GM12801 (cell line): ENCODE results near the gene WRAP73.

Source experiments
- TF ChIP-seq, protein P1 (sequence below): IDR thresholded peaks from one replicate; pipeline ENCODE4 v1.5.1; 2011; ENCODE audit warnings: control low read depth; ENCODE audit not compliant: insufficient read length; ENCODE audit errors: extremely low read depth

The WRAP73 gene

DNA sequence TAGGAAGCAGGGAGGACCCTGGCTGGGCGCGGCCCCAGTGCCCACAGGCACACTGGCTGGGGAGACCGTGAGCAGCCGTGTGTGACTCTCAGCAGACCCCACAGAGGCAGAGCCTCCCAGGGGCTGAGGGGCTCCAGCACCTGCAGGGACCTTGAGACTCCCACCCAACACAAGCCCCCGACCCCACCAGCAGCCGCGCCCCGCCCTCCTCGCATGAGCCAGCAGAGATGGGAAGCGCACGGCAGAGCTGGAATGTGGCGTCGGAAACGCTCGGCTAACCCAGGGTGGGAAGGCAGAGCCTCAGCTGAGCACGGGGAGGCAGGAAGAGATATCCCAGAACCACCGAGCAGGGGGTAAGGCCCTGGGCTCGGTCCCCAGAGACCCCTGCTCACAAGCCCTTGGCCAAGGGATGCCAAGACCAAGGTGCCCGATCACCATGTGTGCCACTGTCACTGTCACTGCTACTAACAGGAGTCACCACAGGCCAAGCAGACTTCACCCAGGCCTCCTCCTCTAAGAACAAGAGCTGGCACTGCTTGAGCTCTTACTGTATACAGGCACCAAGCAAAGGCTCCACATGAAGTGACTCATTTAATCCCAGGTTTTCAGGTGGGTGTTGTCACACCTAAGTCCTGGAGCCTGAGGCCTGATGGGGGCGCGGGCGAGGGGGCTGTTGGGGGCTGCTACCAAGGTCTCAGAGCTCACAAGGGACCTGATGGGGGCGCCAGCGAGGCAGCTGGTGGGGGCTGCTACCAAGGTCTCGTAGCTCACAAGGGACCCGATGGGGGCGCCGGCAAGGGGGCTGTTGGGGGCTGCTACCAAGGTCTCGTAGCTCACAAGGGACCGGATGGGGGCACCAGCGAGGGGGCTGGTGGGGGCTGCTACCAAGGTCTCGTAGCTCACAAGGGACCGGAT, 58.7 kb downstream of the WRAP73 start:
- TF ChIP-seq, protein P1, sequence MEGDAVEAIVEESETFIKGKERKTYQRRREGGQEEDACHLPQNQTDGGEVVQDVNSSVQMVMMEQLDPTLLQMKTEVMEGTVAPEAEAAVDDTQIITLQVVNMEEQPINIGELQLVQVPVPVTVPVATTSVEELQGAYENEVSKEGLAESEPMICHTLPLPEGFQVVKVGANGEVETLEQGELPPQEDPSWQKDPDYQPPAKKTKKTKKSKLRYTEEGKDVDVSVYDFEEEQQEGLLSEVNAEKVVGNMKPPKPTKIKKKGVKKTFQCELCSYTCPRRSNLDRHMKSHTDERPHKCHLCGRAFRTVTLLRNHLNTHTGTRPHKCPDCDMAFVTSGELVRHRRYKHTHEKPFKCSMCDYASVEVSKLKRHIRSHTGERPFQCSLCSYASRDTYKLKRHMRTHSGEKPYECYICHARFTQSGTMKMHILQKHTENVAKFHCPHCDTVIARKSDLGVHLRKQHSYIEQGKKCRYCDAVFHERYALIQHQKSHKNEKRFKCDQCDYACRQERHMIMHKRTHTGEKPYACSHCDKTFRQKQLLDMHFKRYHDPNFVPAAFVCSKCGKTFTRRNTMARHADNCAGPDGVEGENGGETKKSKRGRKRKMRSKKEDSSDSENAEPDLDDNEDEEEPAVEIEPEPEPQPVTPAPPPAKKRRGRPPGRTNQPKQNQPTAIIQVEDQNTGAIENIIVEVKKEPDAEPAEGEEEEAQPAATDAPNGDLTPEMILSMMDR = no peak

GRCh38 chr1:3590139-3590763, 59.7 kb downstream of the WRAP73 start:
- TF ChIP-seq, protein P1 = no peak

DNA sequence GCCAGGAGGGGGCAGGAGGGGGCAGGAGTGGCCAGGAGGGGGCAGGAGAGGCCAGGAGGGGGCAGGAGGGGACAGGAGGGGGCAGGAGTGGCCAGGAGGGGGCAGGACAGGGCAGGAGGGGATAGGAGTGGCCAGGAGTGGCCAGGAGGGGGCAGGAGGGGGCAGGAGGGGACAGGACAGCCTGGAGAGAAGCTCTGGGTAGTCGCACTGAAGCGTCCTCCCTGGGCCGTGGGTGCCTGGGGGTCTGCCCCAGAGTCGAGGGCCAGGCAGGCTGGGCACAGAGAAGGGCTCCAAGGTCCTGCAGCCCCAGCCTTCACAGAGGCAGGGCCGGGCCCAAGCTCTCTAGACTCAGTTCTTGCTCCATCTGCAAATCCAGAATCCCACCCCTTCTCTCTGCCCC, 61.5 kb downstream of the WRAP73 start:
- TF ChIP-seq, protein P1 = no peak

DNA sequence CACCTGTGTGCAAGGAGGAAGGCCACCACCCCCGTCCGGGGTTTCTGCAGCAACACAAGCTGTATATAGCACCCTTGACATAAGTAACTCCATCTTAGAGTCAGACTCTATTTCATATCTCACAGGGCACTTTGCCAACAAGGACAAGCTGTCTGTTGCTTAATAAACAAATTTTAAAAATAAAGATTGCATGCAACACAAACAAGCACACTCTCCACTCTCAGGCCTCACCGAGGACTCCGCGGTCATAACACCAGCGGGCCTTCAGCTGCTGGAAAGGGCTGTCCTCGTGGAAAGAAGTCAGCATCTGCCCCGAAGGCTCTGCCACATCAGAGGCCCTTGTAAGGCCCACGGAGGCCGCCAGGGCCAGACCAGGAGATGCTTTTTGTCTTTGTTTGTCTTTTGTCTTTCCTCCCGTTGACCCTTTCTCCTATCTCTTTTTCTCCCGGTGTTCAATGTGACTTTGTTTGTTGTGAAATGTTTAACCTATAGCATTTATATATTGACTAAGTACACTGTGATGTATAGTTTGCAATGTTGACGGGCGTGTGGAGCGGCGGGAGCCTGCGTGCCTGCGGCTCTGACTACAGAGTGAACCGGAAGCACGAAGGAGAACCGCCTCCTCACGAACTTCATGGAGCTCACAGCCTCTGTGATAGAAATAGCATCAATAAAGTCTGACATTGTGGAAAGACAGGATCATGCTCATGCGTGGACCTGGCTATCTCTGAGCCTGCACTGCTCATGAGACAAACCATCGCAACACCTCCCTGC, 62.7 kb downstream of the WRAP73 start:
- TF ChIP-seq, protein P1 = no peak

DNA sequence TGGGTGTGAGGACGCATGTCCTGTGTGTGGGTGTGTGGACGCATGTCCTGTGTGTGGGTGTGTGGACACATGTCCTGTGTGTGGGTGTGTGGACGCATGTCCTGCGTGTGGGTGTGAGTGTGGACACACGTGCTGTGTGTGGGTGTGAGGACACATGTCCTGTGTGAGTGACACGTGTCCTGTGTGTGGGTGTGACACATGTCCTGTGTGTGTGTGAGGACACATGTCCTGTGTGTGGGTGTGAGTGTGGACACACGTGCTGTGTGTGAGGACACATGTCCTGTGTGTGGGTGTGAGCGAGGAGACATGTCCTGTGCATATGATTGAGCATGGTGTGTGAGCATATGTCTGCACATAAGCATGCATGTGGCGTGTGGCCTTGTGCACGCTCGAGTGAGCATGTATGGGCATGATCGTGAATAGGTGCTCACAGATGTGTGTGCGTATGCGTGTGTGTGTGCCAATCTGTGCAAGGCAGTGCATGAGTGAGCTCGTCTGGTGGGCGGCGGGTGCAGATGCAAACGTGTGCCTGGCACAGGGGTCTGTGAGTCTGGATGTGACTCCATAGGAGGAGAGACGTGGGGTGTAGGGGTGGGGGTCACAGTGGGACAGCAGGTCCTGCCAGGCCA, 63.8 kb downstream of the WRAP73 start:
- TF ChIP-seq, protein P1 = no peak

DNA sequence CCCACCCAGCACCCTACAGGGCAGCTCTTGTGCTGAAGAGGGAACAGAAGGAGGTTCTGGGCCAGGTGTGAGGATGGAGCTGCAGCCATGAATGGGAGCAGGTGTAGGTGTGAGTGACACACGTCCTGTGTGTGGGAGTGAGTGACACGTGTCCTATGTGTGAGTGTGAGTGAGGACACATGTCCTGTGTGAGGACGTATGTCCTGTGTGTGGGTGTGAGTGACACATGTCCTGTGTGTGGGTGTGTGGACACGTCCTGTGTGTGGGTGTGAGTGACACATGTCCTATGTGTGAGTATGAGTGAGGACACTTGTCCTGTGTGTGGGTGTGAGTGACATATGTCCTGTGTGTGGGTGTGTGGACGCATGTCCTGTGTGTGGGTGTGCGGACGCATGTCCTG, 65.0 kb downstream of the WRAP73 start:
- TF ChIP-seq, protein P1 = no peak
